Measurements from ENCODE around the gene ORAI1.
"Not testable (repeated sequence)": the region's sequence is repeated elsewhere in the genome, so short reads cannot be mapped to it uniquely, and the experiment has no call there.

Gene ORAI1

GRCh38 chr12:121626087-121626852, at the start of gene ORAI1:
ORAI1 (plus strand) TSS chr12:121626530.
- H3K4me1 Mint-ChIP-seq (ENCODE audit: low read depth) = peaks cover 56% of the 10 kb centered on the region
- H3K9me3 Mint-ChIP-seq = no peaks in the 10 kb centered on the region
- peaks cover 20% of the 10 kb centered on the region for H3K36me3 Mint-ChIP-seq (ENCODE audit: low read depth)
- peak within 1 kb of the TSS; percentile 93 for H3K4me3 Mint-ChIP-seq
- H3K27ac Mint-ChIP-seq = peak within 1 kb of the TSS; percentile 99
- H3K27me3 Mint-ChIP-seq = no peaks in the 10 kb centered on the region

- H3K4me3 Mint-ChIP-seq = peak overlapping the region; percentile 64
- H3K36me3 Mint-ChIP-seq (ENCODE audit: low read depth) = peaks cover 10% of the 10 kb centered on the region
- no peaks in the 10 kb centered on the region for H3K9me3 Mint-ChIP-seq
- no peak overlapping the region for H3K27ac Mint-ChIP-seq
- no peaks in the 10 kb centered on the region for H3K27me3 Mint-ChIP-seq
- H3K4me1 Mint-ChIP-seq (ENCODE audit: low read depth) = peaks cover 24% of the 10 kb centered on the region
Observed at GRCh38 chr12:121576851-121577391, 49.4 kb upstream of the ORAI1 start.

- Mint-ChIP-seq H3K9me3 (no peaks in the 10 kb centered on the region), H3K36me3 (ENCODE audit: low read depth) (peaks cover 4% of the 10 kb centered on the region), H3K27ac (no peak overlapping the region), H3K4me1 (ENCODE audit: low read depth) (peaks cover 31% of the 10 kb centered on the region), H3K4me3 (peak overlapping the region; percentile 64), H3K27me3 (no peaks in the 10 kb centered on the region)
Observed at GRCh38 chr12:121577443-121578180, 48.7 kb upstream of the ORAI1 start.

DNA sequence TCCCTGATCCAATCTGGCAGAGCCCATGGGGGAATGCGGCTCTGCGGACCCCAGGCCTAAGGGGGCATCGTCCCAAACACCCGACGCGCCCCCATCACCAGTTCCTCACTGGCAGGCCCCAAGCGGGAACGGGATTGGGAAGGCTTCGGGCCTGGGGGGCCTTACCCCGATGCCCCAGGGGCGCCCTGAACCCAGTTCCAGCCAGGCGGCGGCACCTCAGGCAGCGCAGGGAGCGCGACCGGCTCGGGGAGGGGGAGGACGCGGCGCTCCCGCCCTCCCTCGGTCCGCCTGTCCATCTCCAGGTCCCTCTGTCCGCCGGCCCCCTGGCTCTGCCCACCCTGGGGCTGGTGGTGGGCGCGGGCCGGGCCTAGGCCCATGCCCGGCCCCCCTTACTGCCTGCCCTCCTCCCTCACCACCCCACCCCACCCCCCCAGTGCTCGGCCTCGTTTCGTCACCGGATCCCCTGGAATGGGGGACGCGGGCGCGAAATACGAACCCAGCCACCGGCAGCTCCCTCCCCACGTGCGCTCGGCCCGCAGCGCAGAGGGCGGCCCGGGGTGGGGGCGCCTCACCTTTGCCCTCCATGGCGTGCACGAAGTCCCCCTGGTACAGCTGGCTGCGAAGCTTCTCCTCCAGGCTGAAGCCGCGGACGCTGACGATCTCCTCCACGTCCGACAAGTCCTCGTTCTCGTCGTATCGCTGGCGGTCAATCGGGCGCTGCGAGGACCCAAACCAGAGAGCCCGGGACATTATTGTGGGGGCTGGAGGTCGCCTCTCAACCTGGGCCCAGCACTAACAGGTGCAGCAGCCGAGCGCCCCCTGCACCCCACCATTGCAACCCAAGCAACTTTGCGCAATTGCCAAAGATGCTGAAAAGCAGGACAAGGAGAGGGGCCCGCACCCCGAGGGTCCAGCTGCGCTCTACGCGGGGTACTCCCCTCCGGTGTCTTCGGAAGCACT, 47.8 kb upstream of the ORAI1 start:
- Mint-ChIP-seq H3K27me3 (no peaks in the 10 kb centered on the region), H3K4me1 (ENCODE audit: low read depth) (peaks cover 36% of the 10 kb centered on the region), H3K27ac (no peak overlapping the region), H3K9me3 (no peaks in the 10 kb centered on the region), H3K4me3 (peak overlapping the region; percentile 85), H3K36me3 (ENCODE audit: low read depth) (peaks cover 4% of the 10 kb centered on the region)

DNA sequence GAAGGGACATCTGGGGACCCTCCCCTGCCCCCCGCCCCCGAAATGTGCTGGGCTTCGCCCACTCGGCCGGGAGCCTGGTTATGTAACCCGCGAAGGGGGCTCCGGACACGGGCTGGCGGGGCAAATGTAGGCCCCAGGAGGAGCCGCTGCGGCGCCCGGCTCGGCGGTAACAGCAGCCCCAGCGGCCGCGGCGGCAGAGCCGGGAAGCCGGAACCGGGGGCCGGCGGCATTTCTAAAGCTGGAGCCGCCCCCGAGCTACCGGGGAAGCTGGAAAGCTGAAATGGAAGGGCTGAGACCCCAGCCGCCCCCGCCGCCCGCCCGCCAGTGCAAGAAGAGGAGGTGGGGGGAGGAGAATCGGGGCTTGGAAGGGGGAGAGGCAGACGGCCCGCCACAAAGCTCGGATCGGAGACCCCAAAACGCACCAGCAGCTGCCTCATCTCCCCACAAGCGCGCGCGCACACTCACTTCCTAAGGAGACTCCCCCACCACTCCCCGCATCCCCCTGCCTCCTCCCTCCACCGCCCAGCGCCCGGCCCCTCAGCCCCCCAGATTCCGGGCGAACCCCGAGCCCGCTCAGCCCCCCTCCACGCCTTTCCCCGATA, 47.0 kb upstream of the ORAI1 start:
- Mint-ChIP-seq H3K4me3 (peak overlapping the region; percentile 85), H3K9me3 (no peaks in the 10 kb centered on the region), H3K36me3 (ENCODE audit: low read depth) (no peaks in the 10 kb centered on the region), H3K27me3 (no peaks in the 10 kb centered on the region), H3K27ac (peak overlapping the region; percentile 87), H3K4me1 (ENCODE audit: low read depth) (peaks cover 36% of the 10 kb centered on the region)

GRCh38 chr12:121579981-121580868, 46.1 kb upstream of the ORAI1 start:
- Mint-ChIP-seq H3K4me1 (ENCODE audit: low read depth) (peaks cover 36% of the 10 kb centered on the region), H3K9me3 (no peaks in the 10 kb centered on the region), H3K36me3 (ENCODE audit: low read depth) (no peaks in the 10 kb centered on the region), H3K27me3 (no peaks in the 10 kb centered on the region), H3K27ac (peak overlapping the region; percentile 87), H3K4me3 (peak overlapping the region; percentile 85)

GRCh38 chr12:121580959-121581685, 45.2 kb upstream of the ORAI1 start, which contains the start of gene KDM2B:
KDM2B (minus strand) TSS chr12:121581023; CDS start chr12:121580911, 112 bp downstream.
- Mint-ChIP-seq H3K27me3 (no peaks in the 10 kb centered on the region), H3K9me3 (no peaks in the 10 kb centered on the region), H3K4me1 (ENCODE audit: low read depth) (peaks cover 36% of the 10 kb centered on the region), H3K4me3 (peak within 1 kb of the TSS; percentile 85), H3K36me3 (ENCODE audit: low read depth) (no peaks in the 10 kb centered on the region), H3K27ac (peak within 1 kb of the TSS; percentile 87)

DNA sequence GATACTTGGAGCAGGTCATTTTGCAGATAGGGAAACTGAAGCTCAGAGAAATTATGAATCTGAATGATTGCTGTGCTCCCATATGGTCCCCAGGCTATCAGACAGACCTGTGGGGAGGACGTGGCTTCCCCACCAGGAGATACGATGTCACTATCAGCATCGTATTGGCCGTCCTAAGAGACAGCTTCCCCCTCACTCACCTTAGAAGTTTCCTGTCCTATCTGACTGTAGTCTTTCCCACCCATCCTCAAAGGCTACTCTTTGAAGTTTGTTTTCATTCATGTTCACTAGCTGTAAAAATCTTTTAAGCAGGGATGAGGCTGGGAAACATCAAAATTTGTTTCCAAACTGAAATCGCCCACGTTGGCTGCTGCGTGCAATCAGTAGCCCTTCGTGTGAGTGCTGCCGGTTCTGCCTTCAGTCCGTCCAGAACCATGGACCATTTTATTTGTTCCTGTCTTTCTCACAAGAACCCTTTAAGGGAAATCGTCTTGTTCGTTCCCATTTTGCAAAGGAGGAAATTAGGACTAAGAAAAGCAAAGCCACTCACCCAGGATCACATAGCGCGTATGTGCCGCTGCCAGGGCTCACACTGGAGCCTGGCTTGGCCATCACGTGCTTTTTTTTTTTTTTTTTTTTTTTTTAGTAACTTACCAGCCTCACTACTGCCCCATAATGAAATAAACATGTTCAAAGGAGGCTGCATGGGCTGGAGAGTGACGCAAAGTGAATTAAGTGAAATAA, 44.5 kb upstream of the ORAI1 start:
- Mint-ChIP-seq H3K36me3 (ENCODE audit: low read depth) (no peaks in the 10 kb centered on the region), H3K4me1 (ENCODE audit: low read depth) (peaks cover 36% of the 10 kb centered on the region), H3K27me3 (no peaks in the 10 kb centered on the region), H3K4me3 (peak overlapping the region; percentile 85), H3K27ac (peak overlapping the region; percentile 49), H3K9me3 (no peaks in the 10 kb centered on the region)

- H3K4me1 Mint-ChIP-seq (ENCODE audit: low read depth) = peaks cover 30% of the 10 kb centered on the region
- H3K4me3 Mint-ChIP-seq = no peak overlapping the region
- H3K27ac Mint-ChIP-seq = no peak overlapping the region
- H3K27me3 Mint-ChIP-seq = no peaks in the 10 kb centered on the region
- H3K9me3 Mint-ChIP-seq = no peaks in the 10 kb centered on the region
- H3K36me3 Mint-ChIP-seq (ENCODE audit: low read depth) = no peaks in the 10 kb centered on the region
Observed at GRCh38 chr12:121582583-121583333, 43.6 kb upstream of the ORAI1 start.

- H3K4me3 Mint-ChIP-seq; H3K27ac Mint-ChIP-seq; H3K27me3 Mint-ChIP-seq; H3K9me3 Mint-ChIP-seq; H3K36me3 Mint-ChIP-seq (ENCODE audit: low read depth): not testable (repeated sequence)
- H3K4me1 Mint-ChIP-seq (ENCODE audit: low read depth) = peaks cover 30% of the 10 kb centered on the region
Observed at GRCh38 chr12:121583334-121583661, 43.0 kb upstream of the ORAI1 start.

DNA sequence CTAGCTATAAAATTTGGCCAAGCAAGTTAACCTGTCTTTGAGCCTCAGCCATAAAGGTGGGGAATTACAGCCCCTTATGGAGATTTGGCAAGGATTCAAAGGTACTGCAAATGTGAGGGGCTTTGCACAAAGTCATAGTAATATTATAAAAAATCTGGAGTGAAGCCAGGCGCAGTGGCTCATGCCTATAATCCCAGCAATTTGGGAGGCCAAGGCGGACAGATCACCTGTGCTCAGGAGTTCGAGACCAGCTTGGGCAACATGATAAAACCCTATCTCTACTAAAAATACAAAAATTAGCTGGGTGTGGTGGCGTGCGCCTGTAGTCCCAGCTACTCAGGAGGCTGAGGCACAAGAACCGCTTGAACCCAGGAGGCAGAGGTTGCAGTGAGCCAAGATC, 41.4 kb upstream of the ORAI1 start:
- peaks cover 33% of the 10 kb centered on the region for H3K4me1 Mint-ChIP-seq (ENCODE audit: low read depth)
- not testable (repeated sequence) for H3K9me3 Mint-ChIP-seq; H3K4me3 Mint-ChIP-seq; H3K36me3 Mint-ChIP-seq (ENCODE audit: low read depth); H3K27me3 Mint-ChIP-seq; H3K27ac Mint-ChIP-seq
